ENCODE data around the gene CCL11.

The CCL11 gene

GRCh38 chr17:34300652-34301370, 15.3 kb downstream of the CCL11 start:
- no peaks in the 10 kb centered on the region for H3K9me3 ChIP-seq (ENCODE audit: control insufficient read depth, low read length)
- no peak overlapping the region for H3K4me3 ChIP-seq (ENCODE audit: low read length)
- no peaks in the 10 kb centered on the region for H3K27me3 ChIP-seq (ENCODE audit: control insufficient read depth, insufficient read depth, low read length)
- no peak overlapping the region for H3K9ac ChIP-seq (ENCODE audit: low read length)
- no peaks in the 10 kb centered on the region for H3K4me1 ChIP-seq (ENCODE audit: control insufficient read depth, insufficient read depth, low read length)
- no peaks in the 10 kb centered on the region for H3K36me3 ChIP-seq (ENCODE audit: control insufficient read depth, insufficient read depth, low read length)

DNA sequence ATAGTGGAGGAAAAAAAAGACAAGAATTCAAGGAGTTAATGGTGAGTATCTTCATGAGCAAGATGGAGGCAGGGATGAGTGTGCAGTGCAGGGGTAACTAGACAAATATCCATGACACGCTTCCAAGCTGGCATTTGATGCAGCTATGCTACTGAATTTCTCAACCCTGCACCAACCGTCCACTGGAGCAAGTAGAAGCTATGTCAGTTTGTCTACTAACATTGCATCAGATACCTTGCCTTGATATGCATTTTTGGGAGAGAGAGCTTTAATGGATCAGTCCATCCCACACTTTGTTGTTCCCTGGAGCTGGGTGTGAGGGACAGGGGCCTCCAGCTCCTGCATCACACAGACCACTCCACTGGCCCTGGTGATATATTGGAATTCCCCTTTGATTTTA, 16.4 kb downstream of the CCL11 start:
- no peak overlapping the region for H3K4me3 ChIP-seq (ENCODE audit: low read length)

GRCh38 chr17:34302636-34303035, 17.1 kb downstream of the CCL11 start:
- no peaks in the 10 kb centered on the region for H3K27me3 ChIP-seq (ENCODE audit: control insufficient read depth, insufficient read depth, low read length)
- no peaks in the 10 kb centered on the region for H3K4me1 ChIP-seq (ENCODE audit: control insufficient read depth, insufficient read depth, low read length)
- no peaks in the 10 kb centered on the region for H3K36me3 ChIP-seq (ENCODE audit: control insufficient read depth, insufficient read depth, low read length)
- no peak overlapping the region for H3K9ac ChIP-seq (ENCODE audit: low read length)
- no peak overlapping the region for H3K4me3 ChIP-seq (ENCODE audit: low read length)
- no peaks in the 10 kb centered on the region for H3K9me3 ChIP-seq (ENCODE audit: control insufficient read depth, low read length)

More for the DNA sequence above, 16.4 kb downstream of the CCL11 start:
- Histone ChIP-seq H3K9me3 (ENCODE audit: control insufficient read depth, low read length) (no peaks in the 10 kb centered on the region), H3K4me1 (ENCODE audit: control insufficient read depth, insufficient read depth, low read length) (no peaks in the 10 kb centered on the region), H3K36me3 (ENCODE audit: control insufficient read depth, insufficient read depth, low read length) (no peaks in the 10 kb centered on the region), H3K27me3 (ENCODE audit: control insufficient read depth, insufficient read depth, low read length) (no peaks in the 10 kb centered on the region), H3K9ac (ENCODE audit: low read length) (no peak overlapping the region)

DNA sequence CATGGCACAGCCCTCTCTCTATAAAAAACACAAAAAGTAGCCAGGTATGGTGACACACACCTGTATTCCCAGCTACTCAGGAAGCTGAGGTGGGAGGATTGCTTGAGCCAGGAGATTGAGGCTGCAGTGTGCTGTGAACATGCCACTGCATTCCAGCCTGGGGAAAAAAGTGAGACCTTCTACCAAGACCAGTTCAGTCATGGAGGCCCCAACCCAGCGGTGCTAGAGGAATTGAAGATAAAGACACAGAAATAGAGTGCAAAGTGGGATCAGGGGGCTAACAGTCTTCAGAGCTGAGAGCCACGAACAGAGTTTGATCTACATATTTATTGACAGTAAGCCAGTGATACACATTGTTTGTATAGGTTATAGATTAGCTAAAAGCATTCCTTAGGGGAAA, 18.1 kb downstream of the CCL11 start:
- H3K4me1 ChIP-seq (ENCODE audit: control insufficient read depth, insufficient read depth, low read length), result no peaks in the 10 kb centered on the region

GRCh38 chr17:34305061-34305460, 19.5 kb downstream of the CCL11 start:
- Histone ChIP-seq H3K4me1 (ENCODE audit: control insufficient read depth, insufficient read depth, low read length) (no peaks in the 10 kb centered on the region), H3K27me3 (ENCODE audit: control insufficient read depth, insufficient read depth, low read length) (no peaks in the 10 kb centered on the region), H3K36me3 (ENCODE audit: control insufficient read depth, insufficient read depth, low read length) (no peaks in the 10 kb centered on the region), H3K9me3 (ENCODE audit: control insufficient read depth, low read length) (no peaks in the 10 kb centered on the region), H3K4me3 (ENCODE audit: low read length) (no peak overlapping the region), H3K9ac (ENCODE audit: low read length) (no peak overlapping the region)

More for the DNA sequence above, 18.1 kb downstream of the CCL11 start:
- no peak overlapping the region for H3K9ac ChIP-seq (ENCODE audit: low read length)
- H3K4me3 ChIP-seq (ENCODE audit: low read length), result no peak overlapping the region
- no peaks in the 10 kb centered on the region for H3K36me3 ChIP-seq (ENCODE audit: control insufficient read depth, insufficient read depth, low read length)
- H3K27me3 ChIP-seq (ENCODE audit: control insufficient read depth, insufficient read depth, low read length), result no peaks in the 10 kb centered on the region
- H3K9me3 ChIP-seq (ENCODE audit: control insufficient read depth, low read length), result no peaks in the 10 kb centered on the region

DNA sequence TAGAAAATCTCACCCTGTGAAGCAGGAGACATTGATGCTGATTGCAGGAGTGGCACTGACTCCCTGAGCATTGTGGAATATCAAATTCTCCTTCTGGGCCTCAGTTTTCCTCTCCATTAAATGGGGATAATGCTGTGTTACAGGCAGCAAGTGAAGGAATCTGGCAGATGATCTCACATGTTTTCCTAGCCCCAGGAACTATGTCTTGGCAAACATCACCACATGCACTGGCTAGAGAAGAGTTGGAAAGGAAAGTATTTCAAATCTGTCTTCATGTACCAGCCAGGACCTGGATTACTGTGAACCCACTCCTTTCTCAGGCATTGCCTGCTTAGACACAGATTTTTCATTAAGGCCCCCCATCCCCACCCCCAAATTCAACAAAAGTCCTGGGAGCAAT, 20.1 kb downstream of the CCL11 start:
- H3K9me3 ChIP-seq (ENCODE audit: control insufficient read depth, low read length), result no peaks in the 10 kb centered on the region
- H3K4me3 ChIP-seq (ENCODE audit: low read length), result no peak overlapping the region
- H3K27me3 ChIP-seq (ENCODE audit: control insufficient read depth, insufficient read depth, low read length), result no peaks in the 10 kb centered on the region
- H3K36me3 ChIP-seq (ENCODE audit: control insufficient read depth, insufficient read depth, low read length), result no peaks in the 10 kb centered on the region
- no peaks in the 10 kb centered on the region for H3K4me1 ChIP-seq (ENCODE audit: control insufficient read depth, insufficient read depth, low read length)
- no peak overlapping the region for H3K9ac ChIP-seq (ENCODE audit: low read length)

GRCh38 chr17:34306466-34306865, 20.9 kb downstream of the CCL11 start:
- Histone ChIP-seq H3K27me3 (ENCODE audit: control insufficient read depth, insufficient read depth, low read length) (no peaks in the 10 kb centered on the region), H3K9ac (ENCODE audit: low read length) (no peak overlapping the region), H3K9me3 (ENCODE audit: control insufficient read depth, low read length) (no peaks in the 10 kb centered on the region), H3K36me3 (ENCODE audit: control insufficient read depth, insufficient read depth, low read length) (no peaks in the 10 kb centered on the region), H3K4me1 (ENCODE audit: control insufficient read depth, insufficient read depth, low read length) (no peaks in the 10 kb centered on the region), H3K4me3 (ENCODE audit: low read length) (no peak overlapping the region)

GRCh38 chr17:34307110-34307509, 21.6 kb downstream of the CCL11 start:
- Histone ChIP-seq H3K27me3 (ENCODE audit: control insufficient read depth, insufficient read depth, low read length) (no peaks in the 10 kb centered on the region), H3K4me1 (ENCODE audit: control insufficient read depth, insufficient read depth, low read length) (no peaks in the 10 kb centered on the region), H3K9me3 (ENCODE audit: control insufficient read depth, low read length) (no peaks in the 10 kb centered on the region), H3K36me3 (ENCODE audit: control insufficient read depth, insufficient read depth, low read length) (no peaks in the 10 kb centered on the region), H3K4me3 (ENCODE audit: low read length) (no peak overlapping the region), H3K9ac (ENCODE audit: low read length) (no peak overlapping the region)

GRCh38 chr17:34308371-34308770, 22.8 kb downstream of the CCL11 start:
- no peaks in the 10 kb centered on the region for H3K36me3 ChIP-seq (ENCODE audit: control insufficient read depth, insufficient read depth, low read length)
- H3K9me3 ChIP-seq (ENCODE audit: control insufficient read depth, low read length), result no peaks in the 10 kb centered on the region
- H3K4me1 ChIP-seq (ENCODE audit: control insufficient read depth, insufficient read depth, low read length), result no peaks in the 10 kb centered on the region

DNA sequence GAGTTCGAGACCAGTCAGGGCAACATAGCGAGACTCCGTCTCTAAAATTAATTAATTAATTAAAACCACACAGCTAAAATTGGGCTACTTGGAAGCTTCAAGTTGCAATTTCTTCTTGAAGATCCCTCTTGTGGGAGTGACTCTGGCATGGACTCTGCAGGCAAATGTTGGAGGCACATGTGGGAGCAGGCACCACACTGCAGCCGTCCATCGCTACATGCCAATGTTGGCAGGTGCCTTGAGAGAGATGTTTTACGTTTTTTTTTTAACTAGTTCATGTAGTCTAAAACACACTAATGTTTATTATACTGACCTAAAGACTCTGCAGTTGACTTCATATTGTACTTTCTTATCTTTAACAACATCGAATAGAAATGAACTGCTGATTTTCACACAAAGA, 25.7 kb downstream of the CCL11 start:
- no peak overlapping the region for H3K9ac ChIP-seq (ENCODE audit: low read length)
- no peaks in the 10 kb centered on the region for H3K9me3 ChIP-seq (ENCODE audit: control insufficient read depth, low read length)
- no peak overlapping the region for H3K4me3 ChIP-seq (ENCODE audit: low read length)
- H3K36me3 ChIP-seq (ENCODE audit: control insufficient read depth, insufficient read depth, low read length), result no peaks in the 10 kb centered on the region
- H3K27me3 ChIP-seq (ENCODE audit: control insufficient read depth, insufficient read depth, low read length), result no peaks in the 10 kb centered on the region
- no peaks in the 10 kb centered on the region for H3K4me1 ChIP-seq (ENCODE audit: control insufficient read depth, insufficient read depth, low read length)

More at GRCh38 chr17:34308371-34308770, 22.8 kb downstream of the CCL11 start:
- no peak overlapping the region for H3K4me3 ChIP-seq (ENCODE audit: low read length)
- no peak overlapping the region for H3K9ac ChIP-seq (ENCODE audit: low read length)
- H3K27me3 ChIP-seq (ENCODE audit: control insufficient read depth, insufficient read depth, low read length), result no peaks in the 10 kb centered on the region

DNA sequence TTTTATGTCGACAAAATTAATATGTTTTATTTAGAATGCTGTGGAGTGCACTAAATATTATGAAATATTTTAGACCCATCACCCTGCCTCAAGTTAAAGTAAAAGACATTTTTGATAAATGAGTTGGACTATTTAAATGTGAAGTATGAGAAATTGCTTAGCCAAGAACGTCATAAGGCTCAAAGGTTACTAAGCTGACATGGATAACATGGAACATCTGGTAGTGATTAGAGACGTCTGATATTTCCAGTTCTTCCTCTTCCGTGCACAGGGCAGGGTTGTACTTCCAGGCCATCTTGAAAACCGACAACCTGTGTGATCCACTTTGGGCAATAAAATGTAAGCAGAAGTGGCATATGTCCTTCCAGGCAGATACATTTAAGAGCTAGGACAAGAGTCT, 26.5 kb downstream of the CCL11 start:
- H3K9ac ChIP-seq (ENCODE audit: low read length), result no peak overlapping the region
- H3K36me3 ChIP-seq (ENCODE audit: control insufficient read depth, insufficient read depth, low read length), result no peaks in the 10 kb centered on the region
- no peaks in the 10 kb centered on the region for H3K4me1 ChIP-seq (ENCODE audit: control insufficient read depth, insufficient read depth, low read length)
- H3K4me3 ChIP-seq (ENCODE audit: low read length), result no peak overlapping the region
- no peaks in the 10 kb centered on the region for H3K9me3 ChIP-seq (ENCODE audit: control insufficient read depth, low read length)
- H3K27me3 ChIP-seq (ENCODE audit: control insufficient read depth, insufficient read depth, low read length), result no peaks in the 10 kb centered on the region

DNA sequence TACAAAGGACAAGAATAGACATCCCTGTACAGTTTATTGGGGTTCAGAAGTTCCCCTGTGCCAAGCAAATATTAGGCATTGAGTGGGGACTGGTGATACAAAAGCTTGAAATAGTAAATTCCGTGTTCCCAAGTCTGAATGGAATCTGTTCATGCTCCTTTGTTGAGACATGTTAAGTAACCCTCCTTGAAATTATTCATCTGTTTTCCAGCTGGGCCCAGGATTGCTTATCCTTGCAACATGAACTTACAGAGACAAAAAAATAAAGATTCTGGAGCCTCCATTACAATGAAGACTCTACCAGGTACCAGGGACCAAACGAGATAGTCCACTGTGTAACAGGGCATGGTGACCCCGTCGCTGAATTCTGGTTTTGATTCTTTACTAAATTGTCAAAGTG, 27.6 kb downstream of the CCL11 start:
- Histone ChIP-seq H3K4me3 (ENCODE audit: low read length) (no peak overlapping the region), H3K9me3 (ENCODE audit: control insufficient read depth, low read length) (no peaks in the 10 kb centered on the region), H3K4me1 (ENCODE audit: control insufficient read depth, insufficient read depth, low read length) (no peaks in the 10 kb centered on the region), H3K27me3 (ENCODE audit: control insufficient read depth, insufficient read depth, low read length) (no peaks in the 10 kb centered on the region), H3K9ac (ENCODE audit: low read length) (no peak overlapping the region), H3K36me3 (ENCODE audit: control insufficient read depth, insufficient read depth, low read length) (no peaks in the 10 kb centered on the region)

DNA sequence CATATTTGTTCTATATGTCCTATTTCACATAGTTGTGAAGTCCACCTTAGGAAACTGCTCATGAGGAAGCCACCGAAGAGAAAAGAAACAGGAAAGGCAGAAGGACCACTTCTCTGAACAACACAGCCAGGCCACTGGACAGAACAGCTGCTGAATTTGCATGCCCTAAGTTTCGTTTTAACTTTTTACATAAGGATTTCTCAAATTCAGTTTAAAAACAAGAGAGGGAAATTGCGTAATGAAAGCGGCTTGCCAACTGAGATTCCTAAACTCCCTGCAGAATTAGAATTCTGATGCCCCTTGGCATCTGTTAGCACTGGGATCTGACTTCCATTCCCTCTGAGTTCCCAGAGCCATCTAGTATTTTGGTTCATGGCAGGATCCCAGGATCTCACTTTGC, 28.7 kb downstream of the CCL11 start:
- no peak overlapping the region for H3K4me3 ChIP-seq (ENCODE audit: low read length)
- H3K36me3 ChIP-seq (ENCODE audit: control insufficient read depth, insufficient read depth, low read length), result no peaks in the 10 kb centered on the region
- H3K9ac ChIP-seq (ENCODE audit: low read length), result no peak overlapping the region
- H3K4me1 ChIP-seq (ENCODE audit: control insufficient read depth, insufficient read depth, low read length), result no peaks in the 10 kb centered on the region
- H3K9me3 ChIP-seq (ENCODE audit: control insufficient read depth, low read length), result no peaks in the 10 kb centered on the region
- no peaks in the 10 kb centered on the region for H3K27me3 ChIP-seq (ENCODE audit: control insufficient read depth, insufficient read depth, low read length)
